GM18868 (cell line): ENCODE measurements around the gene RAET1L.
"Not testable (repeated sequence)": the region's sequence is repeated elsewhere in the genome, so short reads cannot be mapped to it uniquely, and the experiment has no call there.

Experiments
- ATAC-seq: cut with Tn5 transposase; IDR thresholded peaks from one replicate; pipeline ENCODE4 v1.9.1; 2021; ENCODE audit warnings: mild to moderate bottlenecking, moderate library complexity; ENCODE audit not compliant: unreplicated experiment

Gene RAET1L

GRCh38 chr6:150025201-150025917, at the start of gene RAET1L:
Gene RAET1L (minus strand): TSS chr6:150025532. CDS start chr6:150025471, 61 bp downstream.
- peak; percentile 50 for ATAC-seq

DNA sequence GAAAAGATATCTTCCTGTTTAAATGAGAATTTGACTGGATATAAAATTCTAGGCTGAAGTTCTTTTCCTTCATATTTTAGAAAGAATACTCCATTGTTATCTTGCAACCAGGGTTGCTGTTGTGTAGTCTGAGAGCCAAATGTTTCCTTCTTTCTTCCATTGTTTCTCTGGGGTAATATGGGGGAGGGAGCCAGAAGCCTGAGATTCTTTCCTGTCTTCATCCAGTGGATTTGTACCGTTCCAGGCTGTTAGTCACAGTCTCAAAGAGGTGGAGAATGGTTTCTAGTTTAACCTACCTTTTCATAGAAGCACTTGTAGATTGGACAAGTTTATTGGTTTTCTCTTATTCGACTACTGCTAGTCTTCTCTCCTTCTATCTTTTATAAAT, 49.7 kb upstream of the RAET1L start:
- no peak for ATAC-seq

DNA sequence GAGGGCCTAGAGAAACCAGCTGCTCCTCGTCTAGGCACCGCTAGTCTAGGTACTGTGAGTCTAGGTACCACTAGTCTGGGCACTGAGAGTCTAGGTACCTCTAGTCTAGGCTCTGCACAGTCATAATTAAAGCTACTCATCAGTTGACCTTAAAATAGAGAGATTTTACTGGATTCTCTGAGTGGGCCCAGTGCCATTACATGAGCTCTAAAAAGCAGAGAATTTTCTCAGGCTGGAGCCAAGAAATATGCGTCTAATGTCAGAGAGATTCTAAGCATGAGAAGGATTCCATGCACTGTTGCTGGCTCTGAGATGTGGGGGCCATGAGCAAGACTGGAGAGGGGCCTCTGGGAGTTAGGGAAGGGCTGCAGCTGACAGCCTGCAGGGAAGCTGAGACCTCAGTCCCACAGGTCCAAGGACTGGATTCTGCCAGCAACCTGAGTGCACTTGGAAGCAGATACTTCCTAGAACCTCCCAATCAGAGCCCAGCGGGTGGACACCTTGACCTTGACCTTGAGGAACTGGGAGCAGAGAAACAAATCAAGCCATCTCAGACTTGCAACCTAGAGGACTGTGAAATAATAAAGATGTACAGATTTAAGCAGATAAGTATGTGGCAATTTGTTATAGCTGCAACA, 49.2 kb upstream of the RAET1L start:
- not testable (repeated sequence) for ATAC-seq

- no peak for ATAC-seq
Measured at GRCh38 chr6:150072201-150072600, 46.9 kb upstream of the RAET1L start.

- no peak for ATAC-seq
Measured at GRCh38 chr6:150070236-150070818, 45.0 kb upstream of the RAET1L start.

GRCh38 chr6:150069706-150070105, 44.4 kb upstream of the RAET1L start:
- no peak for ATAC-seq

DNA sequence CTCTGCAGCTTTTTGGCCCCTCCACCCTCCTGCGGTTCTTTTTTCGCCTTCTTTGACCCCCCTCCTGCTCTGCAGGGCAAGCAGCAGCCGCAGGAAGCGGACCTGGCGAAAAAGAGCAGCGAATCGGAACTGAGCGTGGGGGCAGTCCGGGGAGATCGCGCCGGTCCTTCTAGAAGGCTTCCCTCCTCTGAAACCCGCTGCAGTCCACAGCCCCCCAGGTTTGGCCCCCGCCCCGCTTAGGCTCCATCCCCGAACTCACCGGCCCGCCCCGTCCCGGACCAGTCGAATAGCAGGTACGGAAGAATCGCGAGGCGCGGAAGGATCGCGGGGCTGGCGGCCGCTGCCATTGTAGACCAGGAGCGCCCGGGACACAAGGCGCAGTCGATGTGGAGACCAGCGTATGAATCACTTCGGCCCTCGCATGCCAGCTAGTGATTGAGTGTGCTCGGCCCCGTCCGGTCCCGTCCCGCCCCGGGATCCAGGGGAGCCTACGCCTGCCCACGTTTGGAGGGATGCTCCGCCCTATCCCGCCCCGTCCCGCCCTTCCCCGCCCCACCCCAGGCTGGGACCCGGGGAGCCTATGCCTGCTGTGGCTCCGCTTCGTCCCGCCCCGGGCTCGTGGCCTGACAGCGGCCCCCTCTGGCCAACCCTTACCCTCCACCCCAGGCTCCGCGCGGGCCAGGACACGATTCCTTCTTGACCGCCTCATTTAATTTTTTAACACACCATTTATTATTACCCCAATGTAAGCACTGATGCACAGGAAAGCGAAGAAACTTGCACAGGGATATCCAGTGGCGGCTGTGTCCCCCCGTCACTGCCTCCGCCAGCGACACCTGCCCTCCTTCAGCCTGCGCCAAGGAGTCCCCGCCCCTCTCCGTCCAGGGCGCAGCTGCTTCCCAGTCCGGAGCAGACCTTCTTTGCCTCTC, 43.7 kb upstream of the RAET1L start, which contains the start of gene ULBP3:
Gene ULBP3, minus strand, starts transcription at position 402 of the 929 bp plus-strand sequence. Its CDS starts 55 bp downstream, at position 347.
- ATAC-seq = peak; percentile 80

DNA sequence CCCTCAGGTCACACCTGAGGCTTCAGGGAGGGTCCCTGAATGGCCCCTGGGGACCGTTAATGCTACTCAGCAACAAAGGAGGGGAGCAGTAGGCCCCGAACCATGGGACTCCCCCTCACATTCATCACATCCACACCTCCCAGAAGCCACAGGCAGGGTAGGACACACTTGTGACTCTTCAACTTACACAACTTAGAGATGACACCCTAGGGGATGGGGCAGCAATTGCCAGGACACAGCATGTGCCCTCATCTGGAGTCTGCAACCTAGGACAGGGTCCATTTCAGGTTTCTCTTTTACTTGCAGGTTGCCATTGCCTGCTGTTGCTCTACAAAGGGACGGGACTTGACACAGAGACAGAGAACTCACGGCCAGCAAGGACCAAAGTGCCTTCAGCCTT, 42.8 kb upstream of the RAET1L start:
- ATAC-seq = no peak

GRCh38 chr6:150065083-150065482, 39.8 kb upstream of the RAET1L start:
- ATAC-seq = no peak

GRCh38 chr6:150063640-150064039, 38.3 kb upstream of the RAET1L start:
- ATAC-seq = no peak

DNA sequence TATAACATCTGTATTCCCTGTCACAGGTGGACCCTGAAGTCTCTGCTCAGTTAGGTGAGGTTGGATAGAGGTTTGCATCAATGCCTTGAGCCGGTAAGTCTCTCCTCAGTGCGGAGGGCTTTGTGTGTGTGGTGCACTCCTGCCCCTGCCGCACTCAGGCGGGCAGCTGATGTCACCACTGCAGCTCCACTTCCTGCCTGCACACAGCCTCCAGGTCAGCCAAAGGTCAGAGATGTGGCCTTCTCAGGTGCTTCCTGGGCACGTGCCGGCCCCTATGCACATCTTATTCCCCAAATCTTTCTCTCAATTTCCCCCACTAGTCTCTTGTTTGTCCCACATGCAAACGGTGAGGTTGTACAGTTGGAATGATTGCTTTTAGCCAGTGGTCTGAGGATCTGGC, 34.6 kb upstream of the RAET1L start:
- ATAC-seq = not testable (repeated sequence)

GRCh38 chr6:150058986-150059385, 33.7 kb upstream of the RAET1L start:
- no peak for ATAC-seq

DNA sequence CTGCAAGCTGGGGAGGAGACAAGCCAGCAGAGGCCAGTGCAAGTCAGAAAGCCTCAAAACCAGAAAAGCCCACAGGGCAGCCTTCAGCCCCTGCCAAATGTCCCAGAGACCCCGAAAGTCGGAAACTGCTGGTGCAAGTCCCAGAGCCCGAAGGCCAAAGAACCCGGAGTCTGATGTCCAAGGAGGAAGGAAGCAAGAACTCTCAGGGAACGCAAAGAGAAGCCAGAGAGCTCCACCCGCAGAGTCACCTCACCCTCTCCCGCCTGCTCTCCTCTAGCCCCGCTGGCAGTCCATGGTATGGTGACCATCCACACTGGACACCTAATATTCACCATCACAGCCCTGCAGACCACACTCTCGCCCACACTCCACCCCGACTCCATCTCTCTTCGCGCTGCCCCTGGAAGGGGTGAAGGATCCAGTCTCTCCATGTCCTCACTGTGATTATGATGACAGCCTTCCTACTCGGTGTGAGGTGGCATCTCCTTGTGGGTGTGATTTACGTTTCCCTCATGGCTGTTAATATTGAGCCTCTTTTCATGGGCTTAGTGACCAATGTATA, 33.0 kb upstream of the RAET1L start:
- ATAC-seq = no peak

GRCh38 chr6:150057501-150057951, 32.2 kb upstream of the RAET1L start:
- ATAC-seq = no peak

DNA sequence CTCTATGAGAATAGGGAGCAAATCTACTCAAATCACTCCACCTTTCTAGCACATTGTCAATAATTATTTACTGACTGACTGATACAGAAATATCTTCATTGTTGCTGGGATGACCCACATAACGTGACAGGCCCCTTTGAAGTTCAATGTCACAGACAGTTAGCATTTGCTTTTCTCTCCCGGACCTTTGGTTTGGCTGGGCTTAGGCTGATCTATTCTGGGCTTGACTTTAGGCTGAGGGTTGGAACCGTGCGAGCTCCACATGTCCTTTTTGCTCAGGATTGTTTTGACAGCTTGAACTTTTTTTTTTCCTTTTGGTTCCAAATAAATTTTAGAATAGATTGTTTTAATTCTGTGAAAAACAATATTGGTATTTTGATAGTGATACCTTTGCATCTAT, 31.6 kb upstream of the RAET1L start:
- no peak for ATAC-seq

DNA sequence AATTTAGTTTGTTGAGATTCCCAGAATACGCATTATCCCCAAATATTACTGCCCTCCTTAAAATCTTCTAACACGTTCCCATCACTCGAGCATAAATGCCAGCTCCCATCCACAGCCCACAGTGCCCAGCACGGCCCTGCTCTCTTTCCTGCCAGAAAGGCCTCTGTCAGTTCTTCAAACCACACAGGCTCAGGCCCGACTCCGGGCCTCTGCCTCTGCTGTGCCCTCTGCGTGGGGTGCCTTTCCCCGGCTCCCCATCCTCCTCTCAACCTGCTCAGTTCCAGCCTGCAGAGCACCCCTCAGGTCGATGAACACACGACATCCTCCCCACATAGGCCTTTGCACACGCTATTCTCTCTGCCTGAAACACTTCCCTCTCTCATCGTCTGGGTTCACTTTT, 30.8 kb upstream of the RAET1L start:
- no peak for ATAC-seq

DNA sequence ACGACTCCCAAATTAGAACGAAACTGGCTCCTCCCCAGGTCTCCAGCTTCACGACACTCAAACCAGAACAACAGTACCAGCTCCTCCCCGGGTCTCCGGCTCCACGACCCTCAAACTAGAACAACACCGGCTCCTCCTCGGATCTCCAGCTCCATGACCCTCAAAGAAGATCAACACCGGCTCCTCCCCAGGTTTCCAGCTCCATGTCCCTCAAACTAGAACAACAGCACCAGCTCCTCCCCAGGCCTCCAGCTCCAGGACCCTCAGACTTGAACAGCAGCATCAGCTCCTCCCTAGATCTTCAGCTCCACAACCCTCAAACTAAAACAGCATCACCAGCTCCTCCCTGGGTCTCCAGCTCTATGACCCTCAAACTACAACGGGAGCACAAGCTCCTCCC, 29.8 kb upstream of the RAET1L start:
- no peak for ATAC-seq

- no peak for ATAC-seq
Measured at GRCh38 chr6:150053450-150053849, 28.1 kb upstream of the RAET1L start.

- no peak for ATAC-seq
Measured at GRCh38 chr6:150050846-150051245, 25.5 kb upstream of the RAET1L start.

DNA sequence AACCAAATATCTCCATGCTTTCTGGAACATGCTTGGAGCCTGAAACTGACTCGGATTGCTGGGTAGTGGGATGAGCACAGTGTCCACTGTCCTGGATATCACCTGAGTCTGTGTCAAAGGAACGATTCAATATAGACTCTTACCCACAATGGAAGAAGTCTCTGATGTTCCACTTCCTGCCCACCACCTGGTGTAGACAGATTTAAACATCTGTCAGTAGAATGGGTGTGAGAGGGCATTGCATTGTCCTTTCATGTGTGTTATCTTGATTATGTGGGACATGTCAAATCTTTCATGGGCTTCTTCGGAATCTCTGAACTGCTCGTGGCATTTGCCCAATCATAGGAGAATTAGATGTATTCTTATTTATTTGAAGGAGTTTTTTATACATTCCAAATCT, 22.8 kb upstream of the RAET1L start:
- no peak for ATAC-seq

DNA sequence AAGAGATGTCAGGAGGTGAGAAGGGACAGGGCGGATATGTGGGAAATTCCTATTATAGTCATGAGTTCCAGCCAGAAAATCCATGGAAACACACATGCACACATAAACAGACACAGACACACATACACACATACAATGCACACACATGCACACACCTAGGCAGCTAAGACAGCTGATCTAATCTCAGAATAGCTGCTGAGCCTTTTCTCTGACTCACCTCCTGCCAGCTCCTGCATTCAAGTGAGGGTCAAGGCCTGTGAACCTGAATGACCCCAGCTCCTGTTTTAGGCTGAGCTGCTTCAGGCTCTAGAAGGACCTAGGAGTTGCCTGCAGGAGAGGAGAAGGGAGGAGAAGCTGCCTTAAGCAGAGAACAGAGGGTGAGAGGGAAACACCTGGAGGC, 21.6 kb upstream of the RAET1L start:
- no peak for ATAC-seq
